GM12892 (cell line): ENCODE results near the gene SEC16A.

ENCODE experiments used
- POLR2A ChIP-seq: IDR thresholded peaks from 2 replicates; pipeline ENCODE4 v1.6.1; 2011; ENCODE audit warnings: low read depth, low read length, control low read depth
- POLR2AphosphoS5 ChIP-seq: IDR thresholded peaks from 2 replicates; pipeline ENCODE4 v1.6.1; 2011; ENCODE audit warnings: low read depth, low read length, control low read depth
- TAF1 ChIP-seq: IDR thresholded peaks from 2 replicates; pipeline ENCODE4 v1.6.1; 2011; ENCODE audit warnings: low read depth, mild to moderate bottlenecking, control low read depth, low read length, borderline replicate concordance

GRCh38 chr9:136499071-136499934 lies 16.5 kb upstream of the SEC16A start:
- TF ChIP-seq POLR2A = no peak
- TF ChIP-seq POLR2AphosphoS5 = no peak
- no peak for TF ChIP-seq TAF1
